HCT116 (cell line): ENCODE results near the gene PCDH19. TPM values are rescaled to one million over a fixed set of nuclear protein-coding genes. Genes with fewer than 3 reads are reported as not detected.

ENCODE experiments used
- ATAC-seq: fragments of 200-7000 bp; cut with Tn5 transposase; 2 replicates; pipeline ENCODE4 v1.9.1; 2020; ENCODE audit warnings: mild to moderate bottlenecking, moderate library complexity
- BruUV-seq: library from RNA; stranded (reverse); fragments of 400-500 nt; replicated peaks from 2 replicates; lab custom pipeline; 2021; lab: Mats Ljungman, UMichigan
- CTCF ChIA-PET: fragments of 300-600 bp; sonication (Branson Sonifier 250); formaldehyde crosslinking; loops from one replicate; lab custom pipeline; 2021; ENCODE audit warnings: antibody characterized with exemption; lab: Charles Lee
- POLR2A ChIA-PET: fragments of 300-600, 350-600 bp; sonication (Branson Sonifier 250); formaldehyde crosslinking; loops from one replicate; lab custom pipeline; 2021; ENCODE audit warnings: antibody characterized with exemption; lab: Charles Lee
- RAD21 ChIA-PET, 2 experiments: fragments of 300-600 bp; sonication (Branson Sonifier 250); formaldehyde crosslinking; loops; one replicate each; lab custom pipeline; 2023; ENCODE audit warnings: low total read pairs in 2 of 2; ENCODE audit not compliant: uncharacterized antibody in 2 of 2, unreplicated experiment in 2 of 2, low non-redundant PET in 1 of 2; lab: Charles Lee
- DNase-seq: peaks from one replicate; pipeline ENCODE4 v3.0.0-alpha.2; 2010; ENCODE audit warnings: low read depth, low spot score
- H2AFZ ChIP-seq: fragments of 200-600 bp; shearing (Covaris generic), sonication (generic); 2 replicates; pipeline ENCODE4 v1.6.1; 2017; ENCODE audit warnings: low read depth, mixed run types, mixed read lengths, antibody characterized with exemption, low read length; ENCODE audit not compliant: poor library complexity, severe bottlenecking
- H3K27ac ChIP-seq: 2 replicates; pipeline ENCODE4 v1.5.1; 2012; ENCODE audit warnings: low read depth, low read length
- H3K27me3 ChIP-seq: fragments of 200-600 bp; sonication (generic); 2 replicates; pipeline ENCODE4 v1.6.1; 2016; ENCODE audit warnings: mixed run types, low read length, mixed read lengths; ENCODE audit not compliant: insufficient read depth
- H3K36me3 ChIP-seq, 2 experiments: fragments of 200-500 bp in 1 of 2; fragments of 200-600 bp in 1 of 2; sonication (Bioruptor generic) in 1 of 2; sonication (generic) in 1 of 2; 2 replicates each; pipeline versions ENCODE4 v1.5.1 to v1.6.1; 2014 to 2016; ENCODE audit warnings: low read length in 2 of 2, inconsistent platforms in 1 of 2, mixed read lengths in 1 of 2, mixed run types in 1 of 2; ENCODE audit not compliant: insufficient read depth in 2 of 2, control insufficient read depth in 1 of 2
- H3K4me1 ChIP-seq, 2 experiments: fragments of 200-600 bp in 1 of 2; sonication (generic) in 1 of 2; 2 replicates each; pipeline versions ENCODE4 v1.5.1 to v1.6.1; 2012 to 2017; ENCODE audit warnings: low read length in 2 of 2, inconsistent platforms in 1 of 2, mild to moderate bottlenecking in 1 of 2, mixed read lengths in 1 of 2, mixed run types in 1 of 2, moderate library complexity in 1 of 2; ENCODE audit not compliant: insufficient read depth in 2 of 2, control insufficient read depth in 1 of 2
- H3K4me2 ChIP-seq: fragments of 200-600 bp; sonication (generic); 2 replicates; pipeline ENCODE4 v1.6.1; 2017; ENCODE audit warnings: mixed run types, low read length, mixed read lengths
- H3K4me3 ChIP-seq, 2 experiments: fragments of 200-600 bp in 1 of 2; sonication (generic) in 1 of 2; replicated peaks in 1 of 2; 2 replicates each; pipeline ENCODE4 v1.5.1; 2011 to 2016; ENCODE audit warnings: low read length in 2 of 2, control low read depth in 1 of 2, low read depth in 1 of 2, mild to moderate bottlenecking in 1 of 2, mixed read lengths in 1 of 2, mixed run types in 1 of 2
- H3K79me2 ChIP-seq: fragments of 200-600 bp; sonication (generic); 2 replicates; pipeline ENCODE4 v1.6.1; 2017; ENCODE audit warnings: mild to moderate bottlenecking, mixed run types, low read length, moderate library complexity, mixed read lengths; ENCODE audit not compliant: insufficient read depth
- H3K9ac ChIP-seq: fragments of 200-600 bp; sonication (generic); 2 replicates; pipeline ENCODE4 v1.6.1; 2016; ENCODE audit warnings: low read length, mixed read lengths
- H3K9me2 ChIP-seq: fragments of 200-600 bp; sonication (generic), shearing (Covaris generic); 2 replicates; pipeline ENCODE4 v1.6.1; 2017; ENCODE audit warnings: mixed run types, mild to moderate bottlenecking, moderate library complexity; ENCODE audit not compliant: insufficient read depth
- H3K9me3 ChIP-seq, 2 experiments: fragments of 200-500 bp in 1 of 2; fragments of 200-600 bp in 1 of 2; sonication (Bioruptor generic) in 1 of 2; sonication (generic) in 1 of 2; 2 replicates each; pipeline ENCODE4 v1.6.1; 2014 to 2017; ENCODE audit warnings: low read length in 2 of 2, mixed read lengths in 2 of 2, inconsistent platforms in 1 of 2, low read depth in 1 of 2, mild to moderate bottlenecking in 1 of 2, mixed run types in 1 of 2, moderate library complexity in 1 of 2; ENCODE audit not compliant: control insufficient read depth in 1 of 2, insufficient read depth in 1 of 2
- H4K20me1 ChIP-seq: fragments of 200-600 bp; sonication (generic), shearing (Covaris generic); 2 replicates; pipeline ENCODE4 v1.6.1; 2017; ENCODE audit warnings: mixed run types, mild to moderate bottlenecking, moderate library complexity; ENCODE audit not compliant: insufficient read depth
- JUND ChIP-seq: IDR thresholded peaks from 2 replicates; pipeline ENCODE4 v1.6.1; 2012
- POLR2AphosphoS5 ChIP-seq: IDR thresholded peaks from 2 replicates; pipeline ENCODE4 v1.6.1; 2011; ENCODE audit warnings: mild to moderate bottlenecking, low read depth, low read length, moderate library complexity
- RAD21 ChIP-seq: IDR thresholded peaks from 2 replicates; pipeline ENCODE4 v1.6.1; 2012; ENCODE audit warnings: low read depth, mild to moderate bottlenecking
- SIN3A ChIP-seq: IDR thresholded peaks from 2 replicates; pipeline ENCODE4 v1.6.1; 2012; ENCODE audit warnings: low read depth
- TCF7L2 ChIP-seq: IDR thresholded peaks from 2 replicates; pipeline ENCODE4 v1.7.0; 2011; ENCODE audit warnings: borderline replicate concordance, inconsistent platforms; ENCODE audit not compliant: insufficient read depth, insufficient read length; ENCODE audit errors: extremely low read depth
- YY1 ChIP-seq: IDR thresholded peaks from 2 replicates; pipeline ENCODE4 v1.6.1; 2011; ENCODE audit warnings: low read length, low read depth, moderate library complexity, mild to moderate bottlenecking; ENCODE audit not compliant: insufficient replicate concordance; ENCODE audit errors: extremely low read depth
- ZFX ChIP-seq: fragments of 450-650 bp; IDR thresholded peaks from 2 replicates; pipeline ENCODE4 v1.6.1; 2017
- ZNF274 ChIP-seq: fragments of 200-500 bp; sonication (Bioruptor generic); IDR thresholded peaks from 2 replicates; pipeline ENCODE4 v1.6.1; 2014; ENCODE audit warnings: mild to moderate bottlenecking, low read depth, low read length, inconsistent platforms
- intact Hi-C: fragments of 100-400 bp; cut with micrococcal nuclease; formaldehyde crosslinking; loops from 2 replicates; pipeline ENCODE4 v1.10.0; 2022
- total RNA-seq: library from RNA; stranded (reverse); gene quantifications from one replicate; pipeline ENCODE4 v1.2.1, GENCODE V29; 2021; ENCODE audit not compliant: unreplicated experiment
- TF ChIP-seq, protein P1 (sequence below), 3 experiments: fragments of 200-600 bp in 1 of 3; sonication (generic) in 1 of 3; IDR thresholded peaks in 2 of 3; conservative IDR thresholded peaks in 1 of 3; 2 replicates each; pipeline ENCODE4 v1.5.1; 2012 to 2017; ENCODE audit warnings: low read depth in 2 of 3, low read length in 2 of 3, antibody characterized with exemption in 1 of 3, borderline replicate concordance in 1 of 3, control low read depth in 1 of 3, mild to moderate bottlenecking in 1 of 3, mixed read lengths in 1 of 3, mixed run types in 1 of 3, moderate library complexity in 1 of 3; ENCODE audit not compliant: insufficient read depth in 1 of 3
- TF ChIP-seq, protein P2 (sequence below): IDR thresholded peaks from 2 replicates; pipeline ENCODE4 v1.6.1; 2012
- TF ChIP-seq, protein P3 (sequence below): IDR thresholded peaks from 2 replicates; pipeline ENCODE4 v1.6.1; 2012
- TF ChIP-seq, protein P4 (sequence below): IDR thresholded peaks from 2 replicates; pipeline ENCODE4 v1.6.1; 2012; ENCODE audit warnings: low read depth

The PCDH19 gene
- total RNA-seq, 1 experiment from 2014 or later = 0.32 TPM

DNA sequence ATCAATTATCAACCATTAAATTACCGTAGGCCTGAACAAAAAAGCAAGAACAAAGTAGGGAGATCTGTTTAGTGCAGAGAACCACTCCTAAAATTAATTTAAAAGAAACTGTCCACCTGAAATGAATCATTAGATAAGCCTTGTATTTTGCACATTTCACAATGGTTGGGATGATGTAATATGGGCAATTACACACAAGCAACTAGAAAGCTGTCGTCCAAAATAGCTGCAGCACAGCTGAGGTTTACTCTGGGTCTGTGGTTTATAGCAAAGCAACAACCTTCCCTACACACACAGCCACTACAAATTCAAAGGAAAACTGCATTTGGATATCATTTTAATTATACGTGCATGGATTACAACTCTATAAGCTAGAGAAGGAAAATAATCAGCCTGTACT is 28.5 kb downstream of the PCDH19 start (continued):
- no peak for TF ChIP-seq SIN3A

DNA sequence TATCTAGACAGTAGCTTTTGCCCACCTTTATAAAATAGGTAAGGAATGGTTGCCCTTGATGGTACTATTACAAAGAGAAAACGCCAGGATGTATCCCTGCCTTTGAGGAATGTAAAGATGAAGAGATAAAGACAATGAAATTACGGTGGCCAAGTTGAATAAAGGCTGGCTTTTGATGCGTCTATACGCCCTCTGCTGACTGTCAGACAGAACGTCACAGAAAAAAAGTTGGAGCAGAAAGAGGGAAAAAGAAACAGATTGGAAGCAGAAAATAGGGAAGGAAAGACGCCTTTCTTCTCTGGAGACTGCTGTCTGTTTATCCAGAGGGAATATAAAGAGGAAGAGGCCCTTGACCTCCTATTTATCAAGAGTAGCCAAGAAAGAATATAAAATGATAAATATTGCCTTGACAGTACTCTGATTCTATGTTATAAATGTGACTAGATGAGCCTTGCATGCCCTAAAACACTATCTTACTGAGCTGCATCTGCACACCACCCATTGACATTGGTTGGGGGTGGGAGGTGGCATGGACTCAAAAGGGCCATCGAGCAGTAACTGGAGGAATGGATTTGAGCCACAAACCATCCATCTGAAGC is 30.6 kb downstream of the PCDH19 start:
- no peaks in the 10 kb centered on the region for H3K9me2 ChIP-seq
- no peaks in the 10 kb centered on the region for H3K9me3 ChIP-seq
- CTCF ChIA-PET = interaction anchor here (0.7 to 2.2 kb wide), 2 partner anchors 11 kb away, joined by 6 to 19 read pairs; no protein-coding TSS in a partner anchor
- H3K4me1 ChIP-seq = no peaks in the 10 kb centered on the region
- BruUV-seq = no TSS peak
- H3K36me3 ChIP-seq = no peaks in the 10 kb centered on the region
- ATAC-seq = peak; percentile 74
- intact Hi-C loops = no loop called here
- POLR2A ChIA-PET = no interaction called here
- TF ChIP-seq, protein P1, sequence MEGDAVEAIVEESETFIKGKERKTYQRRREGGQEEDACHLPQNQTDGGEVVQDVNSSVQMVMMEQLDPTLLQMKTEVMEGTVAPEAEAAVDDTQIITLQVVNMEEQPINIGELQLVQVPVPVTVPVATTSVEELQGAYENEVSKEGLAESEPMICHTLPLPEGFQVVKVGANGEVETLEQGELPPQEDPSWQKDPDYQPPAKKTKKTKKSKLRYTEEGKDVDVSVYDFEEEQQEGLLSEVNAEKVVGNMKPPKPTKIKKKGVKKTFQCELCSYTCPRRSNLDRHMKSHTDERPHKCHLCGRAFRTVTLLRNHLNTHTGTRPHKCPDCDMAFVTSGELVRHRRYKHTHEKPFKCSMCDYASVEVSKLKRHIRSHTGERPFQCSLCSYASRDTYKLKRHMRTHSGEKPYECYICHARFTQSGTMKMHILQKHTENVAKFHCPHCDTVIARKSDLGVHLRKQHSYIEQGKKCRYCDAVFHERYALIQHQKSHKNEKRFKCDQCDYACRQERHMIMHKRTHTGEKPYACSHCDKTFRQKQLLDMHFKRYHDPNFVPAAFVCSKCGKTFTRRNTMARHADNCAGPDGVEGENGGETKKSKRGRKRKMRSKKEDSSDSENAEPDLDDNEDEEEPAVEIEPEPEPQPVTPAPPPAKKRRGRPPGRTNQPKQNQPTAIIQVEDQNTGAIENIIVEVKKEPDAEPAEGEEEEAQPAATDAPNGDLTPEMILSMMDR (IDR thresholded peaks at IDR 0.05 in 2 of 3, conservative IDR thresholded peaks at IDR 0.05 in 1 of 3; ENCODE audit: borderline replicate concordance in 1 of 3, insufficient read depth in 1 of 3, low read depth in 2 of 3, low read length in 2 of 3) = peak; percentile 15 to 63 (median 53); a peak in 4 of 6 replicates
- no peak for TF ChIP-seq YY1
- TF ChIP-seq RAD21 = peak; percentile 36
- TF ChIP-seq, all 23 proteins: peak for 2
- no peaks in the 10 kb centered on the region for H3K27me3 ChIP-seq
- H2AFZ ChIP-seq = no peak overlapping the region
- no peaks in the 10 kb centered on the region for H3K79me2 ChIP-seq
- H3K27ac ChIP-seq = no peak overlapping the region
- no peak overlapping the region for H3K4me2 ChIP-seq
- no peak overlapping the region for H3K9ac ChIP-seq
- RAD21 ChIA-PET = no interaction called here
- H3K4me3 ChIP-seq = no peak overlapping the region
- DNase-seq = peak; percentile 10
- H4K20me1 ChIP-seq = no peaks in the 10 kb centered on the region

DNA sequence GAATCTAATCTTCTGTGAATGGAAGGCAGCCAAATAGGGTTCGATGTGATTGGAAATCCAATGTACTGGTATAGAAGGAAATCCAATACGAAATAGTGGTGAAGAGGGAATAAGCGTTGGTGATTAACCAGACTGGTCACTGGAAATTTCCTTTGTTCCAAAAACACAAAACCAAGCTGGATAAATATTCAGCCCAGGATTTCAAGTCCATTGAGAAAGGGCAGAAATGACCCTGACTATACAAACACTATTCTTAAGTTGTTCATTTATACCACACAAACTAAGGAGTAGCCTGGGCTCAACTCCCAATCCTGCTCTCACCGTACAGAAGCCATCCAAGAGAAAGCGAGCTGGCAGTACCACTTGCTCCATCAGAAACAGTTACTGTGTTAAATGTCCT is 32.2 kb downstream of the PCDH19 start:
- Histone ChIP-seq H3K4me1 (no peaks in the 10 kb centered on the region), H3K9me3 (no peaks in the 10 kb centered on the region), H3K79me2 (no peaks in the 10 kb centered on the region), H3K36me3 (no peaks in the 10 kb centered on the region), H4K20me1 (no peaks in the 10 kb centered on the region), H3K27ac (no peak overlapping the region), H3K4me2 (no peak overlapping the region), H3K9me2 (no peaks in the 10 kb centered on the region), H2AFZ (no peak overlapping the region), H3K27me3 (no peaks in the 10 kb centered on the region), H3K4me3 (no peak overlapping the region), H3K9ac (no peak overlapping the region)
- intact Hi-C loops = no loop called here
- ChIA-PET RAD21 (no interaction called here), POLR2A (no interaction called here), CTCF (interaction anchor here (1.7 to 2.2 kb wide), 2 partner anchors 10 to 13 kb away, joined by 4 to 19 read pairs; no protein-coding TSS in a partner anchor)
- ATAC-seq (no peak), DNase-seq (no peak)
- BruUV-seq = no TSS peak
- TF ChIP-seq ZFX (no peak), TCF7L2 (no peak), ZNF274 (no peak), JUND (no peak), YY1 (no peak), POLR2AphosphoS5 (no peak)
- TF ChIP-seq, protein P2, sequence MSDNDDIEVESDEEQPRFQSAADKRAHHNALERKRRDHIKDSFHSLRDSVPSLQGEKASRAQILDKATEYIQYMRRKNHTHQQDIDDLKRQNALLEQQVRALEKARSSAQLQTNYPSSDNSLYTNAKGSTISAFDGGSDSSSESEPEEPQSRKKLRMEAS = no peak
- TF ChIP-seq, protein P3, sequence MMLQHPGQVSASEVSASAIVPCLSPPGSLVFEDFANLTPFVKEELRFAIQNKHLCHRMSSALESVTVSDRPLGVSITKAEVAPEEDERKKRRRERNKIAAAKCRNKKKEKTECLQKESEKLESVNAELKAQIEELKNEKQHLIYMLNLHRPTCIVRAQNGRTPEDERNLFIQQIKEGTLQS = no peak
- TF ChIP-seq, protein P4, sequence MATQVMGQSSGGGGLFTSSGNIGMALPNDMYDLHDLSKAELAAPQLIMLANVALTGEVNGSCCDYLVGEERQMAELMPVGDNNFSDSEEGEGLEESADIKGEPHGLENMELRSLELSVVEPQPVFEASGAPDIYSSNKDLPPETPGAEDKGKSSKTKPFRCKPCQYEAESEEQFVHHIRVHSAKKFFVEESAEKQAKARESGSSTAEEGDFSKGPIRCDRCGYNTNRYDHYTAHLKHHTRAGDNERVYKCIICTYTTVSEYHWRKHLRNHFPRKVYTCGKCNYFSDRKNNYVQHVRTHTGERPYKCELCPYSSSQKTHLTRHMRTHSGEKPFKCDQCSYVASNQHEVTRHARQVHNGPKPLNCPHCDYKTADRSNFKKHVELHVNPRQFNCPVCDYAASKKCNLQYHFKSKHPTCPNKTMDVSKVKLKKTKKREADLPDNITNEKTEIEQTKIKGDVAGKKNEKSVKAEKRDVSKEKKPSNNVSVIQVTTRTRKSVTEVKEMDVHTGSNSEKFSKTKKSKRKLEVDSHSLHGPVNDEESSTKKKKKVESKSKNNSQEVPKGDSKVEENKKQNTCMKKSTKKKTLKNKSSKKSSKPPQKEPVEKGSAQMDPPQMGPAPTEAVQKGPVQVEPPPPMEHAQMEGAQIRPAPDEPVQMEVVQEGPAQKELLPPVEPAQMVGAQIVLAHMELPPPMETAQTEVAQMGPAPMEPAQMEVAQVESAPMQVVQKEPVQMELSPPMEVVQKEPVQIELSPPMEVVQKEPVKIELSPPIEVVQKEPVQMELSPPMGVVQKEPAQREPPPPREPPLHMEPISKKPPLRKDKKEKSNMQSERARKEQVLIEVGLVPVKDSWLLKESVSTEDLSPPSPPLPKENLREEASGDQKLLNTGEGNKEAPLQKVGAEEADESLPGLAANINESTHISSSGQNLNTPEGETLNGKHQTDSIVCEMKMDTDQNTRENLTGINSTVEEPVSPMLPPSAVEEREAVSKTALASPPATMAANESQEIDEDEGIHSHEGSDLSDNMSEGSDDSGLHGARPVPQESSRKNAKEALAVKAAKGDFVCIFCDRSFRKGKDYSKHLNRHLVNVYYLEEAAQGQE = no peak
